Gastroesophageal sphincter (tissue), 3 donors: ENCODE measurements around the gene NFKBIL1.

ENCODE experiments used
- EP300 ChIP-seq: sonication (generic); formaldehyde crosslinking; IDR thresholded peaks from one replicate; pipeline ENCODE4 v1.6.1; 2017; ENCODE audit warnings: antibody characterized with exemption, mild to moderate bottlenecking
- TF ChIP-seq, protein P1 (sequence below), 4 experiments: fragments of 200-600 bp in 2 of 4; fragments of 450-650 bp in 2 of 4; sonication (generic) in 1 of 4; IDR thresholded peaks; one replicate each; pipeline ENCODE4 v1.5.1; 2017 to 2019; ENCODE audit warnings: antibody characterized with exemption in 4 of 4, mild to moderate bottlenecking in 2 of 4, moderate library complexity in 2 of 4

GRCh38 chr6:31558318-31558625 lies 10.9 kb downstream of the NFKBIL1 start:
- TF ChIP-seq, protein P1, sequence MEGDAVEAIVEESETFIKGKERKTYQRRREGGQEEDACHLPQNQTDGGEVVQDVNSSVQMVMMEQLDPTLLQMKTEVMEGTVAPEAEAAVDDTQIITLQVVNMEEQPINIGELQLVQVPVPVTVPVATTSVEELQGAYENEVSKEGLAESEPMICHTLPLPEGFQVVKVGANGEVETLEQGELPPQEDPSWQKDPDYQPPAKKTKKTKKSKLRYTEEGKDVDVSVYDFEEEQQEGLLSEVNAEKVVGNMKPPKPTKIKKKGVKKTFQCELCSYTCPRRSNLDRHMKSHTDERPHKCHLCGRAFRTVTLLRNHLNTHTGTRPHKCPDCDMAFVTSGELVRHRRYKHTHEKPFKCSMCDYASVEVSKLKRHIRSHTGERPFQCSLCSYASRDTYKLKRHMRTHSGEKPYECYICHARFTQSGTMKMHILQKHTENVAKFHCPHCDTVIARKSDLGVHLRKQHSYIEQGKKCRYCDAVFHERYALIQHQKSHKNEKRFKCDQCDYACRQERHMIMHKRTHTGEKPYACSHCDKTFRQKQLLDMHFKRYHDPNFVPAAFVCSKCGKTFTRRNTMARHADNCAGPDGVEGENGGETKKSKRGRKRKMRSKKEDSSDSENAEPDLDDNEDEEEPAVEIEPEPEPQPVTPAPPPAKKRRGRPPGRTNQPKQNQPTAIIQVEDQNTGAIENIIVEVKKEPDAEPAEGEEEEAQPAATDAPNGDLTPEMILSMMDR (IDR thresholded peaks at IDR 0.05): no peak
- no peak for TF ChIP-seq EP300
